ENCODE data around the gene TMEM131. TPM values are rescaled to one million over a fixed set of nuclear protein-coding genes. Genes with fewer than 3 reads are reported as not detected.

Gene TMEM131
- total and polyA plus RNA-seq, 2 experiments from 2014 or later = 9.2 to 22.7 TPM

DNA sequence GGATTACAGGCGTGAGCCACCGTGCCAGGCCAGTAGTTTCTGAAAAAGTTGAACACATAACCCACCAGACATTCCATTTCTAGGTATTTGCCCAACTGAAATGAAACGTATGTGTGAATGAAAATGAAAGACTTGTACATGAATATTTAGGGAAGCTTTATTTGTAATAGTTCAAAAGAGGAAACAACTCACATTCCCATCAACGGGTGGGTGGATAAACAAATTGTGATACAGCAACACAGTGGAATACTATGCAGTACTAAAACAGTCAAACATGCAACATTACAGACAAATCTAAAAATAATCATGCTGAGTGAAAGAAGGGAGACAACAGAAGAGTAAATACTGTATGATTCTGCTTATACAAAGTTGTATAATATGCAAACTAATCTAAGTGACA, 46.8 kb downstream of the TMEM131 start:
- Mint-ChIP-seq H3K27ac (no peak overlapping the region), H3K4me3 (no peak overlapping the region), H3K9me3 (no peaks in the 10 kb centered on the region), H3K4me1 (peaks cover 14% of the 10 kb centered on the region), H3K27me3 (ENCODE audit: insufficient read depth, low read depth, poor library complexity) (peaks cover 3% of the 10 kb centered on the region), H3K36me3 (ENCODE audit: low read depth) (0 out of 3 replicates have a peak, but pooled peaks cover 2% of the 10 kb centered on the region)
- Histone ChIP-seq H3K36me3 (ENCODE audit: insufficient read depth) (no peaks in the 10 kb centered on the region), H3K27ac (ENCODE audit: low read depth) (no peak overlapping the region), H3F3A (replicated peaks; ENCODE audit: low read depth) (no peaks in the 10 kb centered on the region), H4K20me1 (replicated peaks; ENCODE audit: insufficient read depth) (no peaks in the 10 kb centered on the region), H3K79me2 (replicated peaks; ENCODE audit: insufficient read depth) (peaks cover 94% of the 10 kb centered on the region), H3K4me2 (no peak overlapping the region), H3K4me1 (ENCODE audit: insufficient read depth) (no peaks in the 10 kb centered on the region), H3K27me3 (ENCODE audit: insufficient read depth) (no peaks in the 10 kb centered on the region), H2AFZ (no peak overlapping the region), H3K9me2 (ENCODE audit: insufficient read depth) (no peaks in the 10 kb centered on the region), H3K4me3 (no peak overlapping the region)
- DNase-seq (ENCODE audit: low spot score) (no peak), ATAC-seq (no peak)
- TF ChIP-seq, protein P1, sequence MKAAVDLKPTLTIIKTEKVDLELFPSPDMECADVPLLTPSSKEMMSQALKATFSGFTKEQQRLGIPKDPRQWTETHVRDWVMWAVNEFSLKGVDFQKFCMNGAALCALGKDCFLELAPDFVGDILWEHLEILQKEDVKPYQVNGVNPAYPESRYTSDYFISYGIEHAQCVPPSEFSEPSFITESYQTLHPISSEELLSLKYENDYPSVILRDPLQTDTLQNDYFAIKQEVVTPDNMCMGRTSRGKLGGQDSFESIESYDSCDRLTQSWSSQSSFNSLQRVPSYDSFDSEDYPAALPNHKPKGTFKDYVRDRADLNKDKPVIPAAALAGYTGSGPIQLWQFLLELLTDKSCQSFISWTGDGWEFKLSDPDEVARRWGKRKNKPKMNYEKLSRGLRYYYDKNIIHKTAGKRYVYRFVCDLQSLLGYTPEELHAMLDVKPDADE (IDR thresholded peaks at IDR 0.05) = no peak
- TF ChIP-seq POLR2AphosphoS5 (IDR thresholded peaks at IDR 0.05; ENCODE audit: low read depth) (no peak), ZNF114 (CRISPR knock-in tag; IDR thresholded peaks at IDR 0.05) (no peak), ZNF331 (CRISPR knock-in tag; IDR thresholded peaks at IDR 0.05; ENCODE audit: low read depth) (no peak), EZH2phosphoT487 (IDR thresholded peaks at IDR 0.05; ENCODE audit: unreplicated experiment) (no peak), STAT1 (IDR thresholded peaks at IDR 0.05; ENCODE audit: unreplicated experiment) (no peak)
- TF ChIP-seq, protein P2, sequence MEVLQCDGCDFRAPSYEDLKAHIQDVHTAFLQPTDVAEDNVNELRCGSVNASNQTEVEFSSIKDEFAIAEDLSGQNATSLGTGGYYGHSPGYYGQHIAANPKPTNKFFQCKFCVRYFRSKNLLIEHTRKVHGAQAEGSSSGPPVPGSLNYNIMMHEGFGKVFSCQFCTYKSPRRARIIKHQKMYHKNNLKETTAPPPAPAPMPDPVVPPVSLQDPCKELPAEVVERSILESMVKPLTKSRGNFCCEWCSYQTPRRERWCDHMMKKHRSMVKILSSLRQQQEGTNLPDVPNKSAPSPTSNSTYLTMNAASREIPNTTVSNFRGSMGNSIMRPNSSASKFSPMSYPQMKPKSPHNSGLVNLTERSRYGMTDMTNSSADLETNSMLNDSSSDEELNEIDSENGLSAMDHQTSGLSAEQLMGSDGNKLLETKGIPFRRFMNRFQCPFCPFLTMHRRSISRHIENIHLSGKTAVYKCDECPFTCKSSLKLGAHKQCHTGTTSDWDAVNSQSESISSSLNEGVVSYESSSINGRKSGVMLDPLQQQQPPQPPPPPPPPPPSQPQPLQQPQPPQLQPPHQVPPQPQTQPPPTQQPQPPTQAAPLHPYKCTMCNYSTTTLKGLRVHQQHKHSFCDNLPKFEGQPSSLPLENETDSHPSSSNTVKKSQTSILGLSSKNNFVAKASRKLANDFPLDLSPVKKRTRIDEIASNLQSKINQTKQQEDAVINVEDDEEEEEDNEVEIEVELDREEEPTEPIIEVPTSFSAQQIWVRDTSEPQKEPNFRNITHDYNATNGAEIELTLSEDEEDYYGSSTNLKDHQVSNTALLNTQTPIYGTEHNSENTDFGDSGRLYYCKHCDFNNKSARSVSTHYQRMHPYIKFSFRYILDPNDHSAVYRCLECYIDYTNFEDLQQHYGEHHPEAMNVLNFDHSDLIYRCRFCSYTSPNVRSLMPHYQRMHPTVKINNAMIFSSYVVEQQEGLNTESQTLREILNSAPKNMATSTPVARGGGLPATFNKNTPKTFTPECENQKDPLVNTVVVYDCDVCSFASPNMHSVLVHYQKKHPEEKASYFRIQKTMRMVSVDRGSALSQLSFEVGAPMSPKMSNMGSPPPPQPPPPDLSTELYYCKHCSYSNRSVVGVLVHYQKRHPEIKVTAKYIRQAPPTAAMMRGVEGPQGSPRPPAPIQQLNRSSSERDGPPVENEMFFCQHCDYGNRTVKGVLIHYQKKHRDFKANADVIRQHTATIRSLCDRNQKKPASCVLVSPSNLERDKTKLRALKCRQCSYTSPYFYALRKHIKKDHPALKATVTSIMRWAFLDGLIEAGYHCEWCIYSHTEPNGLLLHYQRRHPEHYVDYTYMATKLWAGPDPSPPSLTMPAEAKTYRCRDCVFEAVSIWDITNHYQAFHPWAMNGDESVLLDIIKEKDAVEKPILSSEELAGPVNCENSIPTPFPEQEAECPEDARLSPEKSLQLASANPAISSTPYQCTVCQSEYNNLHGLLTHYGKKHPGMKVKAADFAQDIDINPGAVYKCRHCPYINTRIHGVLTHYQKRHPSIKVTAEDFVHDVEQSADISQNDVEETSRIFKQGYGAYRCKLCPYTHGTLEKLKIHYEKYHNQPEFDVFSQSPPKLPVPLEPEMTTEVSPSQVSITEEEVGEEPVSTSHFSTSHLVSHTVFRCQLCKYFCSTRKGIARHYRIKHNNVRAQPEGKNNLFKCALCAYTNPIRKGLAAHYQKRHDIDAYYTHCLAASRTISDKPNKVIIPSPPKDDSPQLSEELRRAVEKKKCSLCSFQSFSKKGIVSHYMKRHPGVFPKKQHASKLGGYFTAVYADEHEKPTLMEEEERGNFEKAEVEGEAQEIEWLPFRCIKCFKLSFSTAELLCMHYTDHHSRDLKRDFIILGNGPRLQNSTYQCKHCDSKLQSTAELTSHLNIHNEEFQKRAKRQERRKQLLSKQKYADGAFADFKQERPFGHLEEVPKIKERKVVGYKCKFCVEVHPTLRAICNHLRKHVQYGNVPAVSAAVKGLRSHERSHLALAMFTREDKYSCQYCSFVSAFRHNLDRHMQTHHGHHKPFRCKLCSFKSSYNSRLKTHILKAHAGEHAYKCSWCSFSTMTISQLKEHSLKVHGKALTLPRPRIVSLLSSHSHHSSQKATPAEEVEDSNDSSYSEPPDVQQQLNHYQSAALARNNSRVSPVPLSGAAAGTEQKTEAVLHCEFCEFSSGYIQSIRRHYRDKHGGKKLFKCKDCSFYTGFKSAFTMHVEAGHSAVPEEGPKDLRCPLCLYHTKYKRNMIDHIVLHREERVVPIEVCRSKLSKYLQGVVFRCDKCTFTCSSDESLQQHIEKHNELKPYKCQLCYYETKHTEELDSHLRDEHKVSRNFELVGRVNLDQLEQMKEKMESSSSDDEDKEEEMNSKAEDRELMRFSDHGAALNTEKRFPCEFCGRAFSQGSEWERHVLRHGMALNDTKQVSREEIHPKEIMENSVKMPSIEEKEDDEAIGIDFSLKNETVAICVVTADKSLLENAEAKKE (CRISPR knock-in tag; IDR thresholded peaks at IDR 0.05) = no peak
